DMS 273 (cell line): ENCODE data around the gene GABRB1.

Experiments
- DNase-seq: peaks from one replicate; lab custom pipeline; 2025; ENCODE audit not compliant: unreplicated experiment; lab: John Stamatoyannopoulos, UW

GABRB1 gene

GRCh38 chr4:47463235-47463956 is 432.0 kb downstream of the GABRB1 start, which contains the start of gene COMMD8:
Gene COMMD8 (minus strand): TSS chr4:47463702. CDS start chr4:47463651, 51 bp downstream.
- DNase-seq: peak; percentile 97

DNA sequence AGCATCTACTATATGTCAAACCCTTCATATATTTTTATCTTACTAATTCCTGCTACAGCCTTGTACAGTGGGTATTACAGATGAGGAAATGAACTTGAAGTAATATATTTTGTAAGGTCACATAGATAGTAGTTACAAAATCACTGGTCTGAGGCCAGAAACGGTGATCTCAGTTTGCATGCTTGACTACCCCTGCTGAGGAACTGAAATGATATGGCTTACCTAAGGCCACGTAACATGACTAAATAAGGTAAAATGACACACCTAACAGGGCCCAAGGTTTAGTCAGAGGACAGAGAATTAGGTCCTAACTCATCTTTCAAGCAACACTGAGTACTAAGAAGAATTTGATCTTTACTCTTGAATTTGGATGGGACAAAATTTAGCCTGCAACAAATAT is 433.6 kb downstream of the GABRB1 start:
- no peak for DNase-seq

GRCh38 chr4:47466056-47466785 is 434.9 kb downstream of the GABRB1 start:
- no peak for DNase-seq

- DNase-seq: no peak
Measured at GRCh38 chr4:47468706-47469365, 437.5 kb downstream of the GABRB1 start.

- DNase-seq: no peak
Measured at GRCh38 chr4:47469951-47470350, 438.6 kb downstream of the GABRB1 start.

DNA sequence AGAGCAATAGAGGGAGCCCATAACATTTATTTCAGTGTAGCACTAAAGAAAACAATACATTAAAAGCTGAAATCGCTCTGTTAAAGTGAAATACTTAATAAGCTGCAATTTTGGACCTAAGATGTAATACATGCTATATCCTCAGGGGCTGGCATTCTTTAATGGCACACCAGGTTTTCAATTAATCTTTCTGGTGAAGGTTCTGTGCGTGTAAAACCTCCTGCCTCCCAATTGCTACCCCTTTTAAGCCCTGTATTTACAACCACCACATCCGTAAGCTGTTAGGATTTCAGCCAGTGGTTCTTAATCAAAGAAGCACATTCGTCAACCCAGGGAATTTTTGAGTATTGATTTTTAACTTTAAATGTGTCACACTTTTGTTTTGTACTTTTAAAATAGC is 439.7 kb downstream of the GABRB1 start:
- DNase-seq: no peak

DNA sequence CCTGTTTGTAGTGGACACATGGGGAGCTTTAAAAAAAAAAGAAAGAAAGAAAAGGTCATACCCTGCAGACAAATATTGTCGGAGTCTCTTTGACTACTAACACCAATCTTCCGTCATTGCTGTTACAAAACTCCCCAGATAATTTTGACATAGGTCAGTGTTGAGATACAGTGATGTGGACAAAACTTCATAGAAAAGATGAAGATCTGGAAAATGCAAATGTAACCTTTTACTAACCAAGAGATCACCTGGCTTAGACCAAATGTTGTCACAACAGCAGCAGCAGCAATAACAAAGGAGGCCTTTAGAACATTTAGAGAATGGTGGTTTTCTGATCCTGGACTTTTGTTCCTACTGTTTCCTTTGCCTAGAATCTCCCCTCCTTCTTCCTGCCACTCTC is 440.2 kb downstream of the GABRB1 start:
- DNase-seq: no peak

- DNase-seq: no peak
Measured at GRCh38 chr4:47473141-47473750, 441.9 kb downstream of the GABRB1 start.

DNA sequence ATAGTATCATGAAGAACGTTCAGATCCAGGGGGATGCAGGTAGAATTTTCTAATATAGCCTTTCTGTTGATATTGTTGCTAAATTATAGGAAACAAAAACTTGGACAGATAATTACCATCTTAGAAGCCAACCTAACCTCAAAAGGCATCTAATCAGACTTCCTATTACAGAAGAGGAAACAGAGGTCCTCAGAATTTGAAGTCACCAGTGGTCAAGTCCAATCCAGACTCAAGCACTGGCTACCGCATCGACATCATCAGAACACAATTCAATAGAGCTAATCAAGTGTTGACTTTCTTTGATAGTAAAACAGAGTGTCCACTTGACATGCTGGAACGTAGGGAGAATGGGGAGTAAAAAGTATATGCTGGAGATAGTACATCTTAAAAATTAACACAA is 443.4 kb downstream of the GABRB1 start:
- DNase-seq: no peak

DNA sequence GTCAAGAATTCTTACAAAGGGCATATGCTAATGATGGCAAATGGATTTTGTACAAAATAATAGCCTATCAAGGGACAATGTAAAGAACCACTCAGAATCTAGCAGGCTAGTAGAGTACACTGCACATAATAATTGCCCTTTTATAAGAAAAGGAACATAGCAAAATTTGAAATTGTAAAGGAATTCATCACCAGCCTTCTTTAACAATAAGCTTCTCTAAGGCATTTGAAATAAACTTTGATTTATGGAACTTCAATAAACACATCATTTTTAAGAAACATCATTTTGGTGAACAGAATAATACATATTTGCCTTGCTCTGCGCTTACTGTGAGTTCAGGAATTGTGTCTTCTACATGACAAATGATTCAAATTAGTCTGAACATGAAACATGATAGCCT is 444.0 kb downstream of the GABRB1 start:
- DNase-seq: no peak
